HS-5 (cell line): ENCODE measurements around the gene BEND4.
A peak's percentile ranks its signal among the peaks of the same experiment; 100 is the strongest.

Source experiments
- DNase-seq: peaks from one replicate; pipeline ENCODE4 v3.0.0-alpha.2; 2012; ENCODE audit warnings: low read depth

Gene BEND4

GRCh38 chr4:42104521-42104920 is 47.9 kb downstream of the BEND4 start:
- DNase-seq, result peak; percentile 23

GRCh38 chr4:42101446-42101975 is 50.9 kb downstream of the BEND4 start:
- peak; percentile 60 for DNase-seq

GRCh38 chr4:42088386-42088785 is 64.1 kb downstream of the BEND4 start:
- DNase-seq, result no peak

- no peak for DNase-seq
Measured at GRCh38 chr4:42083816-42084215, 68.6 kb downstream of the BEND4 start.

GRCh38 chr4:42080306-42080705 is 72.1 kb downstream of the BEND4 start:
- no peak for DNase-seq

- no peak for DNase-seq
Measured at GRCh38 chr4:42078184-42078801, 74.2 kb downstream of the BEND4 start.

GRCh38 chr4:42074294-42074693 is 78.2 kb downstream of the BEND4 start:
- DNase-seq, result no peak

- no peak for DNase-seq
Measured at GRCh38 chr4:42070463-42070862, 82.0 kb downstream of the BEND4 start.

- DNase-seq, result no peak
Measured at GRCh38 chr4:42067264-42067663, 85.2 kb downstream of the BEND4 start.

GRCh38 chr4:42066402-42066801 is 86.1 kb downstream of the BEND4 start:
- DNase-seq, result no peak
